Epithelial cell of proximal tubule (primary cell): ENCODE measurements around the gene TCEAL9. TPM values are rescaled to one million over a fixed set of nuclear protein-coding genes. Genes with fewer than 3 reads are reported as not detected.

Experiments
- DNase-seq: peaks from one replicate; pipeline ENCODE4 v3.0.0-alpha.2; 2011; ENCODE audit warnings: low read depth
- H3K4me3 ChIP-seq: 2 replicates; pipeline ENCODE4 v1.5.1; 2011; ENCODE audit warnings: low read depth, mild to moderate bottlenecking, low read length
- total RNA-seq: library from RNA; depleted of rRNA; stranded (reverse); fragments of >200 nt; gene quantifications from 2 replicates; pipeline ENCODE4 v1.2.3, GENCODE V29; 2015
- TF ChIP-seq, protein P1 (sequence below): conservative IDR thresholded peaks from 2 replicates; pipeline ENCODE4 v1.5.1; 2012; ENCODE audit warnings: low read depth, mild to moderate bottlenecking, low read length

TCEAL9 gene
- total RNA-seq, 1 donor from 2014 or later: 161 TPM

GRCh38 chrX:103386332-103386731 lies 30.0 kb downstream of the TCEAL9 start:
- no peak overlapping the region for H3K4me3 ChIP-seq
- TF ChIP-seq, protein P1, sequence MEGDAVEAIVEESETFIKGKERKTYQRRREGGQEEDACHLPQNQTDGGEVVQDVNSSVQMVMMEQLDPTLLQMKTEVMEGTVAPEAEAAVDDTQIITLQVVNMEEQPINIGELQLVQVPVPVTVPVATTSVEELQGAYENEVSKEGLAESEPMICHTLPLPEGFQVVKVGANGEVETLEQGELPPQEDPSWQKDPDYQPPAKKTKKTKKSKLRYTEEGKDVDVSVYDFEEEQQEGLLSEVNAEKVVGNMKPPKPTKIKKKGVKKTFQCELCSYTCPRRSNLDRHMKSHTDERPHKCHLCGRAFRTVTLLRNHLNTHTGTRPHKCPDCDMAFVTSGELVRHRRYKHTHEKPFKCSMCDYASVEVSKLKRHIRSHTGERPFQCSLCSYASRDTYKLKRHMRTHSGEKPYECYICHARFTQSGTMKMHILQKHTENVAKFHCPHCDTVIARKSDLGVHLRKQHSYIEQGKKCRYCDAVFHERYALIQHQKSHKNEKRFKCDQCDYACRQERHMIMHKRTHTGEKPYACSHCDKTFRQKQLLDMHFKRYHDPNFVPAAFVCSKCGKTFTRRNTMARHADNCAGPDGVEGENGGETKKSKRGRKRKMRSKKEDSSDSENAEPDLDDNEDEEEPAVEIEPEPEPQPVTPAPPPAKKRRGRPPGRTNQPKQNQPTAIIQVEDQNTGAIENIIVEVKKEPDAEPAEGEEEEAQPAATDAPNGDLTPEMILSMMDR: no peak
- DNase-seq: no peak

DNA sequence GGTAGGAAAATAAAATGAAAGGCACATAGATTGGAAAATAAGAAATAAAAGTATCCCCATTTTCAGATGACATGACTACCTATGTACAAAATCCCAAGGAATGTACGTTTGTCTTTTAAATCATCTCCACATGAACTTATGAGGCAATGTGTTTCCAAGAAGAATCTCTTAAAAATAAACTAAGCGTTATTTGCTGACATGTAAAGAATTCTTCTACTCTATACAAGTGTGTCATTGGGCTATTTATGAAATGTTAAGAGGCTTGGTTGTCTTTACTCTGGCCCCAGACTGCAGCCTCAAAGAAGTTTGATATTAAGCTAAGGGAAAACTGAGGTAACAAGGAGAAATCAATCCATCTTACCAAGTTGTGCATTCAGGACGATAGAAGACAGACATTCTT lies 37.2 kb downstream of the TCEAL9 start:
- H3K4me3 ChIP-seq: no peak overlapping the region
- no peak for DNase-seq
- TF ChIP-seq, protein P1: no peak

DNA sequence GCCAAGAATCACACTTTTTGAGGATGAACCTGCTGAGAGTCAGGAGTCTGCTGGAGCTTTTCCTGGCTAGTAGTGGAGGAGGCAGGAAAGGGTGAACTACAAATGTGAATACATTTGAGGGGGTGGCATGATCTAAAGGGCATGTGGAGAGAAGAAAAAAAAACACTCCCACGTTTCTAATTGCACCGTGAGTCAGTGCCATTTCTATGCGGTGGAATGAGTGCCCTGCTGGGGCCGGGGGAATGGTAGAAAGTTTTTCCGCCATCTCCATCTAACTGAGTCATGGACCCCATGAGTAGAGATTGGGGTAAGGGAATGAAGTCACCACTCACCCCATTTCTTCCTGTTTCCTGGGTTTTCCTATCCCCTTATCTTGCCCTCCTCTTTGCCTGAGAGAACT lies 39.9 kb downstream of the TCEAL9 start:
- no peak overlapping the region for H3K4me3 ChIP-seq
- TF ChIP-seq, protein P1: no peak
- no peak for DNase-seq

DNA sequence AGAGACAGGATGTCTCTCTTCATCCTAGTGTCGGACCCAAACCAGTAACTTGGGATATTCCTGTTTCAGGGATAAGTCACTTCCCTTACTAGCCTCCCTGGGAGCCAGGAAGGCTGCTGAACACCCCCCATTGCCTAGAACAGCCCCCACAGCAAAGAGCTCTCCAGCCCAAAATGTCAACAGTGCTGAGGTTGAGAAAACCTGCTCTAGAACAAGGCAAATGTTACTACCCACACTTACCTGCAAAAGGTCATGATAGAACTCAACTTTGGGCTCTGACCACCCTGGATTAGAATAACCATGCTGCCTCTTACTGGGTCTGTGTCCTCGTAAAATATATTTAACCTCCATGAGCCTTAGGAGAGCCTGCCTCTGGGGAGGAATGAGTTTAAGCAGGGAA lies 40.4 kb downstream of the TCEAL9 start:
- TF ChIP-seq, protein P1: no peak
- no peak overlapping the region for H3K4me3 ChIP-seq
- no peak for DNase-seq

DNA sequence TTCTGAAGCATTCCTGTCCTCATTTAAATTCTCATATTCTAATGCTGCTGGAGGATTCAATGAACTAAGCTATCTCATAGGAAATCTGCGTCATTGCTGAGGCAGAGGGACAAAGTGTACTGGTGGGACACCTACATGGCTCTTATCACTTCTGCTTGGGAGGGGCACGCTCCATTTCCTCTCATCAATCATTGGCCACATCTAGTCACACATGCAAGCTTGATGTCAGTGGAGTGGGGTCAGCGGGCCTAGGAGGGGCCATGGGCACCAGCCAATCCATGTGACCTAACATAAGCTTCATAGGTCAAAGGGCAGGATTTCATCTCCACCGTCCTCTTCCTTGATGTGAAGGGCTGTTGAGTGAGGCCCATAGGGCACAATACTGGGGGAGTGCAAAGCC lies 41.4 kb downstream of the TCEAL9 start:
- H3K4me3 ChIP-seq: no peak overlapping the region
- TF ChIP-seq, protein P1: no peak
- no peak for DNase-seq

- TF ChIP-seq, protein P1: no peak
- H3K4me3 ChIP-seq: no peak overlapping the region
- no peak for DNase-seq
These were observed 42.1 kb downstream of the TCEAL9 start for GRCh38 chrX:103398421-103398864.

DNA sequence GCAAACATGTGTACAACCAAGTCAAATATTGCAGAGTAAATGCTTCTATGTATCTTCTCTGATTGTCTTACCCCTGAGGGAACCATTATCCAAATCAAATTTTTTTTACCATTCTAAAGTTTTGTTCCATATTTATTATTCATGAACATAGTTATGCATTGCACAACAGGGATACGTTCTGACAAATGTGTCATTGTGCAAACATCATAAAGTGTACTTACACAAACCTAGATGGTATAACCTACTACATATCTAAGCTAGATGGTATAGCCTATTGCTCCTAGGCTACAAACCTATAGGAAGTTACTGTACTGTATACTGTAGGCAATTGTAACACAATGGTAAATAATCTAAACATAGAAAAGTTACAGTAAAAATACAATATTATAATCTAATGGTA lies 43.4 kb downstream of the TCEAL9 start:
- H3K4me3 ChIP-seq: no peak overlapping the region
- DNase-seq: no peak
- TF ChIP-seq, protein P1: no peak
